GM12801 (cell line): ENCODE data around the gene ARID5B.

ENCODE experiments used
- CTCF ChIP-seq: IDR thresholded peaks from one replicate; pipeline ENCODE4 v1.5.1; 2011; ENCODE audit warnings: control low read depth; ENCODE audit not compliant: insufficient read length; ENCODE audit errors: extremely low read depth

The ARID5B gene

GRCh38 chr10:62115842-62116241, 214.3 kb downstream of the ARID5B start:
- TF ChIP-seq CTCF = no peak

- no peak for TF ChIP-seq CTCF
Measured at GRCh38 chr10:62116896-62117295, 215.4 kb downstream of the ARID5B start.

- no peak for TF ChIP-seq CTCF
Measured at GRCh38 chr10:62121187-62121530, 219.7 kb downstream of the ARID5B start.

- no peak for TF ChIP-seq CTCF
Measured at GRCh38 chr10:62127975-62128374, 226.5 kb downstream of the ARID5B start.

GRCh38 chr10:62130948-62131347, 229.4 kb downstream of the ARID5B start:
- no peak for TF ChIP-seq CTCF

GRCh38 chr10:62131724-62132123, 230.2 kb downstream of the ARID5B start:
- no peak for TF ChIP-seq CTCF

GRCh38 chr10:62133618-62134017, 232.1 kb downstream of the ARID5B start:
- no peak for TF ChIP-seq CTCF

- no peak for TF ChIP-seq CTCF
Measured at GRCh38 chr10:62136931-62137330, 235.4 kb downstream of the ARID5B start.
